H9 (cell line): ENCODE data around the gene MISP3. TPM values are rescaled to one million over a fixed set of nuclear protein-coding genes. Genes with fewer than 3 reads are reported as not detected.

Experiments
- DNase-seq: peaks from one replicate; pipeline ENCODE4 v3.0.0-alpha.2; 2017
- H2AFZ ChIP-seq: one replicate; pipeline ENCODE4 v1.6.1; 2013; ENCODE audit warnings: mild to moderate bottlenecking, low read length, control low read depth, moderate library complexity
- H2AK5ac ChIP-seq: 2 replicates; pipeline ENCODE4 v1.6.1; 2013; ENCODE audit warnings: low read length, control low read depth, mixed read lengths; ENCODE audit not compliant: insufficient read length
- H2BK120ac ChIP-seq: one replicate; pipeline ENCODE4 v1.6.1; 2013; ENCODE audit warnings: low read depth, mild to moderate bottlenecking, low read length, control low read depth, inconsistent platforms; ENCODE audit not compliant: poor library complexity, severe bottlenecking
- H2BK12ac ChIP-seq: 2 replicates; pipeline ENCODE4 v1.6.1; 2013; ENCODE audit warnings: low read length, control low read depth, mixed read lengths, low read depth; ENCODE audit not compliant: insufficient read length
- H2BK15ac ChIP-seq: 2 replicates; pipeline ENCODE4 v1.6.1; 2013; ENCODE audit warnings: low read depth, low read length, control low read depth
- H2BK20ac ChIP-seq: one replicate; pipeline ENCODE4 v1.6.1; 2013; ENCODE audit warnings: low read depth, mild to moderate bottlenecking, low read length, control low read depth, inconsistent platforms; ENCODE audit not compliant: poor library complexity, severe bottlenecking
- H2BK5ac ChIP-seq: 2 replicates; pipeline ENCODE4 v1.6.1; 2013; ENCODE audit warnings: low read length, control low read depth, mixed read lengths; ENCODE audit not compliant: insufficient read length
- H3K14ac ChIP-seq: 2 replicates; pipeline ENCODE4 v1.6.1; 2013; ENCODE audit warnings: low read length, control low read depth; ENCODE audit not compliant: insufficient read depth
- H3K18ac ChIP-seq: 2 replicates; pipeline ENCODE4 v1.6.1; 2013; ENCODE audit warnings: low read depth, mild to moderate bottlenecking, mixed read lengths, low read length, control low read depth; ENCODE audit not compliant: insufficient read length
- H3K23ac ChIP-seq: 2 replicates; pipeline ENCODE4 v1.6.1; 2013; ENCODE audit warnings: low read length, control low read depth, mixed read lengths, low read depth; ENCODE audit not compliant: insufficient read length
- H3K23me2 ChIP-seq: 2 replicates; pipeline ENCODE4 v1.6.1; 2013; ENCODE audit warnings: low read depth, mild to moderate bottlenecking, mixed read lengths, low read length, control low read depth; ENCODE audit not compliant: insufficient read length, poor library complexity, severe bottlenecking
- H3K27ac ChIP-seq: 2 replicates; pipeline ENCODE4 v1.5.1; 2013; ENCODE audit warnings: low read length, control low read depth, mixed read lengths, low read depth; ENCODE audit not compliant: insufficient read length
- H3K27me3 ChIP-seq: 2 replicates; pipeline ENCODE4 v1.6.1; 2013; ENCODE audit warnings: low read length, control low read depth, inconsistent platforms; ENCODE audit not compliant: insufficient read depth
- H3K4ac ChIP-seq: 2 replicates; pipeline ENCODE4 v1.6.1; 2013; ENCODE audit warnings: low read depth, mild to moderate bottlenecking, control low read depth, inconsistent platforms, low read length, moderate library complexity
- H3K4me1 ChIP-seq: 2 replicates; pipeline ENCODE4 v1.6.1; 2013; ENCODE audit warnings: low read length, control low read depth, inconsistent platforms; ENCODE audit not compliant: insufficient read depth
- H3K4me2 ChIP-seq: 2 replicates; pipeline ENCODE4 v1.6.1; 2013; ENCODE audit warnings: low read length, control low read depth, mixed read lengths; ENCODE audit not compliant: insufficient read length, insufficient read depth
- H3K56ac ChIP-seq: 2 replicates; pipeline ENCODE4 v1.6.1; 2013; ENCODE audit warnings: low read depth, mild to moderate bottlenecking, mixed read lengths, low read length, control low read depth; ENCODE audit not compliant: insufficient read length
- H3K79me1 ChIP-seq: 2 replicates; pipeline ENCODE4 v1.6.1; 2013; ENCODE audit warnings: low read depth, mild to moderate bottlenecking, moderate library complexity, low read length, control low read depth, inconsistent platforms; ENCODE audit not compliant: insufficient read depth, poor library complexity, severe bottlenecking
- H3K79me2 ChIP-seq: 2 replicates; pipeline ENCODE4 v1.6.1; 2013; ENCODE audit warnings: low read length, control low read depth, inconsistent platforms; ENCODE audit not compliant: insufficient read depth
- H3K9ac ChIP-seq: 2 replicates; pipeline ENCODE4 v1.6.1; 2013; ENCODE audit warnings: low read length, control low read depth, mixed read lengths; ENCODE audit not compliant: insufficient read length; ENCODE audit errors: extremely low read depth
- H3K9me3 ChIP-seq: one replicate; pipeline ENCODE4 v1.6.1; 2013; ENCODE audit warnings: low read depth, low read length, inconsistent platforms; ENCODE audit not compliant: control insufficient read depth
- H3T11ph ChIP-seq: one replicate; pipeline ENCODE4 v1.6.1; 2013; ENCODE audit warnings: mild to moderate bottlenecking, low read length, control low read depth, inconsistent platforms
- H4K20me1 ChIP-seq: one replicate; pipeline ENCODE4 v1.6.1; 2013; ENCODE audit not compliant: control insufficient read depth, insufficient read length, insufficient read depth
- H4K5ac ChIP-seq: 2 replicates; pipeline ENCODE4 v1.6.1; 2013; ENCODE audit warnings: low read depth, mild to moderate bottlenecking, mixed read lengths, low read length, control low read depth; ENCODE audit not compliant: insufficient read length
- H4K8ac ChIP-seq: replicated peaks from 2 replicates; pipeline ENCODE4 v1.6.1; 2013; ENCODE audit warnings: low read length, control low read depth, mixed read lengths, low read depth; ENCODE audit not compliant: insufficient read length
- H4K91ac ChIP-seq: 2 replicates; pipeline ENCODE4 v1.6.1; 2013; ENCODE audit warnings: low read depth, mild to moderate bottlenecking, moderate library complexity, mixed read lengths, low read length, control low read depth; ENCODE audit not compliant: insufficient read length
- H3K27ac Mint-ChIP-seq, 3 experiments: 2 replicates in 2 of 3; 3 replicates in 1 of 3; pipeline ENCODE4 v1.8.0; 2020 to 2021; ENCODE audit warnings: mixed read lengths in 3 of 3, mild to moderate bottlenecking in 1 of 3, moderate library complexity in 1 of 3
- H3K27me3 Mint-ChIP-seq: 2 replicates; pipeline ENCODE4 v1.8.0; 2021; ENCODE audit warnings: low read depth, mild to moderate bottlenecking, moderate library complexity, mixed read lengths
- H3K36me3 Mint-ChIP-seq, 3 experiments: 2 replicates in 2 of 3; 3 replicates in 1 of 3; pipeline ENCODE4 v1.8.0; 2020 to 2021; ENCODE audit warnings: low read depth in 3 of 3, mixed read lengths in 3 of 3; ENCODE audit not compliant: insufficient read depth in 1 of 3
- H3K4me1 Mint-ChIP-seq, 2 experiments: 2 replicates each; pipeline ENCODE4 v1.8.0; 2020; ENCODE audit warnings: mixed read lengths in 2 of 2
- H3K4me3 Mint-ChIP-seq, 2 experiments: 2 replicates in 1 of 2; 3 replicates in 1 of 2; pipeline ENCODE4 v1.8.0; 2020 to 2021; ENCODE audit warnings: mild to moderate bottlenecking in 2 of 2, mixed read lengths in 2 of 2, moderate library complexity in 1 of 2
- H3K9me3 Mint-ChIP-seq, 2 experiments: 2 replicates in 1 of 2; 3 replicates in 1 of 2; pipeline ENCODE4 v1.8.0; 2020; ENCODE audit warnings: mild to moderate bottlenecking in 2 of 2, mixed read lengths in 2 of 2, moderate library complexity in 1 of 2
- WGBS: extraction: QIAGEN DNeasy Blood & Tissue Kit; methylation state at CpG from one replicate; pipeline ENCODE4 v1.1.7; 2013; ENCODE audit warnings: missing lambda C conversion rate, low lambda C conversion rate, mixed read lengths; ENCODE audit not compliant: insufficient read length; ENCODE audit errors: extremely low coverage; 5-methylcytosine and 5-hydroxymethylcytosine counted together
- total RNA-seq: library from RNA; stranded (reverse); gene quantifications from 2 replicates; pipeline ENCODE4 v1.2.1, GENCODE V29; 2021
- TF ChIP-seq, protein P1 (sequence below): fragments of 200-600 bp; sonication (generic); conservative IDR thresholded peaks from 3 replicates; pipeline ENCODE4 v1.8.0; 2021; ENCODE audit warnings: antibody characterized with exemption, mild to moderate bottlenecking

MISP3 gene
- total RNA-seq, 1 experiment from 2014 or later, result 0.26 TPM

DNA sequence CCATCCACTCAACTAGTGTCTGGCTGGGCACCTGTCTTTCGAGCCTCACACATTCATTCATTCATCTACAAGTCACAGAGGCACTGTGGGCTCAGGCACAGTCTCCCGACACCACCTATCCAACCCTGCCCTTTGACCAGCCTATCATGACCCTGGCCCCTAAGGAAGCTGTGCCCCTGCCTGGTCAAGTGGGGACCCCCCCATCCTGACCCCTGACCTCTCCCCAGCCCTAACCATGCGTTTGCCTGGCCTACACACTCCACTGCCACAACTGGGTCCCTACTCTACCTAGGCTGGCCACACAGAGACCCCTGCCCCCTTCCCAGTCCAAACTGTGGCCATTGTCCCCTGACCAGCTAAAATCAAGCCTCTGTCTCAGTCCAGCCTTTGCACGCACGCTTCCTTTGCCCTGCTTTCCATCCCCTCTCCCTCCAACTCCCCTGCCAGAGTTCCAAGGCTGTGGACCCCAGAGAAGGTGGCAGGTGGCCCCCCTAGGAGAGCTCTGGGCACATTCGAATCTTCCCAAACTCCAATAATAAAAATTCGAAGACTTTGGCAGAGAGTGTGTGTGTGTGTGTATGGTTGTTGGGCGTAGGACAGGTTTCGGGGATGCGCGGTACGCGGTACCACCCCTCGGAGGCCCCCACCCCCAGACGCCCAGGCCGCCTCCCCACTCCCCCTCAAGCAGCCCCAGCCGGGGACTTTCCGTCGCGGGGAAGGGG lies 41.4 kb upstream of the MISP3 start:
- Histone ChIP-seq H2AK5ac (no peak overlapping the region), H3K23ac (no peak overlapping the region), H4K8ac (no peak overlapping the region), H3K27me3 (no peaks in the 10 kb centered on the region), H3K18ac (no peak overlapping the region), H2BK20ac (no peak overlapping the region), H3K14ac (no peak overlapping the region; the same call in 1 of the 2 replicates), H2AFZ (no peak overlapping the region), H2BK12ac (no peak overlapping the region), H3K4me1 (no peaks in the 10 kb centered on the region), H3K79me2 (no peaks in the 10 kb centered on the region), H3K4me2 (peak overlapping the region; percentile 67), H3T11ph (no peak overlapping the region), H4K91ac (no peak overlapping the region), H4K20me1 (no peaks in the 10 kb centered on the region), H3K27ac (no peak overlapping the region), H4K5ac (no peak overlapping the region), H3K56ac (no peak overlapping the region), H2BK5ac (no peak overlapping the region), H3K9ac (no peak overlapping the region), H2BK15ac (no peak overlapping the region), H3K79me1 (no peaks in the 10 kb centered on the region), H3K4ac (no peak overlapping the region), H3K9me3 (no peaks in the 10 kb centered on the region), H2BK120ac (no peak overlapping the region), H3K23me2 (peaks cover 13% of the 10 kb centered on the region)
- no CpG with 5 or more reads among the region's 20 CpGs for WGBS
- Mint-ChIP-seq H3K4me3 (peak overlapping the region; percentile 76 to 88), H3K4me1 (peaks cover 4 to 13% of the 10 kb centered on the region in 2 experiments; a peak in 3 of 4 replicates), H3K27ac (no peak overlapping the region; a peak in 1 of 7 replicates), H3K9me3 (no peaks in the 10 kb centered on the region), H3K36me3 (no peaks in the 10 kb centered on the region; a peak in 1 of 7 replicates), H3K27me3 (peaks cover 24% of the 10 kb centered on the region)
- TF ChIP-seq, protein P1, sequence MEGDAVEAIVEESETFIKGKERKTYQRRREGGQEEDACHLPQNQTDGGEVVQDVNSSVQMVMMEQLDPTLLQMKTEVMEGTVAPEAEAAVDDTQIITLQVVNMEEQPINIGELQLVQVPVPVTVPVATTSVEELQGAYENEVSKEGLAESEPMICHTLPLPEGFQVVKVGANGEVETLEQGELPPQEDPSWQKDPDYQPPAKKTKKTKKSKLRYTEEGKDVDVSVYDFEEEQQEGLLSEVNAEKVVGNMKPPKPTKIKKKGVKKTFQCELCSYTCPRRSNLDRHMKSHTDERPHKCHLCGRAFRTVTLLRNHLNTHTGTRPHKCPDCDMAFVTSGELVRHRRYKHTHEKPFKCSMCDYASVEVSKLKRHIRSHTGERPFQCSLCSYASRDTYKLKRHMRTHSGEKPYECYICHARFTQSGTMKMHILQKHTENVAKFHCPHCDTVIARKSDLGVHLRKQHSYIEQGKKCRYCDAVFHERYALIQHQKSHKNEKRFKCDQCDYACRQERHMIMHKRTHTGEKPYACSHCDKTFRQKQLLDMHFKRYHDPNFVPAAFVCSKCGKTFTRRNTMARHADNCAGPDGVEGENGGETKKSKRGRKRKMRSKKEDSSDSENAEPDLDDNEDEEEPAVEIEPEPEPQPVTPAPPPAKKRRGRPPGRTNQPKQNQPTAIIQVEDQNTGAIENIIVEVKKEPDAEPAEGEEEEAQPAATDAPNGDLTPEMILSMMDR, result no peak
- no peak for DNase-seq
